Measurements from ENCODE around the gene FTCD. TPM values are rescaled to one million over a fixed set of nuclear protein-coding genes. Genes with fewer than 3 reads are reported as not detected.
A peak's percentile ranks its signal among the peaks of the same experiment; 100 is the strongest.

Gene FTCD
- total and polyA plus RNA-seq, 2 of the 8 experiments (the other 6 are each of a cell fraction or from before 2014, with no cell fraction given) = 3.3 to 4.9 TPM

GRCh38 chr21:46191686-46192575 is 36.6 kb upstream of the FTCD start:
- Histone ChIP-seq H2BK5ac (ENCODE audit: low read depth, low read length) (0 out of 2 replicates have a peak overlapping the region, but pooled peaks have one; percentile 49), H3K9ac (replicated peaks in 1 of 4; ENCODE audit: extremely low read depth in 1 of 4, low read depth in 3 of 4, low read length in 3 of 4) (no peak overlapping the region), H3K56ac (replicated peaks; ENCODE audit: insufficient read length, low read depth, low read length) (no peak overlapping the region), H2BK15ac (ENCODE audit: low read length) (no peak overlapping the region), H3K4me2 (ENCODE audit: insufficient read depth in 1 of 2, low read depth in 2 of 2, low read length in 2 of 2) (no peak overlapping the region), H3K79me2 (ENCODE audit: control insufficient read depth in 1 of 2, insufficient read depth in 2 of 2, low read length in 2 of 2) (no peaks in the 10 kb centered on the region), H4K5ac (ENCODE audit: insufficient read length, low read depth, low read length) (no peak overlapping the region), H2AFZ (ENCODE audit: low read length) (no peak overlapping the region), H3K23me2 (ENCODE audit: low read depth, low read length) (no peaks in the 10 kb centered on the region), H2BK20ac (ENCODE audit: low read length) (no peak overlapping the region), H3K9me3 (ENCODE audit: insufficient read depth in 2 of 2, low read depth in 1 of 2, low read length in 1 of 2) (no peaks in the 10 kb centered on the region), H3K4me3 (ENCODE audit: extremely low read depth in 1 of 4, insufficient read depth in 2 of 4, low read depth in 3 of 4, low read length in 4 of 4) (no peak overlapping the region), H3K27me3 (replicated peaks in 1 of 4; ENCODE audit: control insufficient read depth in 3 of 4, extremely low read depth in 1 of 4, insufficient read depth in 3 of 4, low read length in 3 of 4) (no peaks in the 10 kb centered on the region), H2AK5ac (ENCODE audit: low read depth, low read length) (no peak overlapping the region), H3K4ac (replicated peaks; ENCODE audit: insufficient read length, low read depth, low read length) (no peak overlapping the region), H2BK120ac (replicated peaks; ENCODE audit: low read depth, low read length) (no peak overlapping the region), H2BK12ac (ENCODE audit: low read depth, low read length) (peak overlapping the region; percentile 39; the same call in 1 of the 2 replicates), H3K4me1 (replicated peaks in 1 of 4; ENCODE audit: control insufficient read depth in 3 of 4, insufficient read depth in 4 of 4, low read length in 3 of 4) (peaks cover 0 to 9% (median 0%) of the 10 kb centered on the region in 4 experiments; a peak in 2 of 7 replicates), H3K14ac (ENCODE audit: insufficient read length) (no peak overlapping the region), H4K91ac (replicated peaks; ENCODE audit: insufficient read length, low read length) (no peak overlapping the region), H3K23ac (ENCODE audit: insufficient read length) (no peak overlapping the region), H3K27ac (ENCODE audit: low read depth, low read length) (no peak overlapping the region), H4K8ac (ENCODE audit: extremely low read depth, insufficient read depth, low read length) (no peak overlapping the region; the same call in 1 of the 2 replicates), H3K79me1 (ENCODE audit: low read depth, low read length) (no peaks in the 10 kb centered on the region; the same call in 1 of the 2 replicates), H3K18ac (ENCODE audit: extremely low read depth, low read length) (no peak overlapping the region), H3K36me3 (ENCODE audit: control insufficient read depth in 2 of 4, insufficient read depth in 4 of 4, low read length in 3 of 4) (peaks cover 8 to 39% (median 22%) of the 10 kb centered on the region in 4 experiments; a peak in 7 of 8 replicates), H4K20me1 (replicated peaks in 1 of 2; ENCODE audit: control insufficient read depth in 1 of 2, insufficient read depth in 2 of 2, low read length in 2 of 2) (peaks cover 2 to 18% of the 10 kb centered on the region in 2 experiments)
- no peak for FAIRE-seq
- ChIA-PET CTCF (ENCODE audit: partially characterized antibody) (interaction anchor here (0.7 kb wide), 1 partner anchor 48 kb away, joined by 3 read pairs; no protein-coding TSS in a partner anchor), POLR2A (ENCODE audit: partially characterized antibody) (interaction anchor here (0.6 kb wide), 1 partner anchor 11 kb away, joined by 3 read pairs; no protein-coding TSS in a partner anchor)
- WGBS, 2 experiments (ENCODE audit: extremely low coverage in 1 of 2, insufficient coverage in 1 of 2, insufficient read length in 1 of 2, insufficient replicate concordance in 2 of 2, low coverage in 1 of 2, low lambda C conversion rate in 2 of 2, missing lambda C conversion rate in 1 of 2) = 94% methylated on average over 18 of the region's 20 CpGs; no CpG with 5 or more reads in 1 of the 2 experiments
- TF ChIP-seq POLR2AphosphoS5 (IDR thresholded peaks at IDR 0.05; ENCODE audit: low read depth, low read length) = 0 out of 2 replicates have a peak, but pooled peaks have one; percentile 16
- no peak for TF ChIP-seq CREB1 (IDR thresholded peaks at IDR 0.05)
- no peak for TF ChIP-seq TEAD4 (IDR thresholded peaks at IDR 0.05; ENCODE audit: low read depth, low read length)
- peak in 1 of 2 experiments; percentile 42 for DNase-seq (ENCODE audit: low read depth in 1 of 2, low spot score in 2 of 2)

All from H1 (cell line).